CD4-positive, alpha-beta T cell (primary cell): ENCODE data around the gene BRINP2. TPM values are rescaled to one million over a fixed set of nuclear protein-coding genes. Genes with fewer than 3 reads are reported as not detected.

Experiments used
- ATAC-seq: fragments of 200-7000 bp; cut with Tn5 transposase; one replicate; pipeline ENCODE4 v1.10.0; 2022; ENCODE audit warnings: mild to moderate bottlenecking; ENCODE audit not compliant: poor library complexity
- CTCF ChIA-PET: fragments of 350-600 bp; sonication (Branson Sonifier 250); formaldehyde crosslinking; loops from one replicate; lab custom pipeline; 2021; ENCODE audit warnings: antibody characterized with exemption, inconsistent platforms; lab: Charles Lee
- POLR2A ChIA-PET: fragments of 350-600 bp; sonication (Branson Sonifier 250); formaldehyde crosslinking; loops from one replicate; lab custom pipeline; 2021; ENCODE audit warnings: antibody characterized with exemption, inconsistent platforms; lab: Charles Lee
- DNase-seq, 14 experiments: peaks; one replicate each; pipeline ENCODE4 v3.0.0-alpha.2; 2013 to 2020; ENCODE audit warnings: mixed read lengths in 2 of 14
- H3K27ac ChIP-seq, 2 donors: one replicate each; pipeline versions ENCODE4 v1.5.1 to v1.7.0; 2013; ENCODE audit warnings: low read length in 2 of 2, low read depth in 1 of 2, mild to moderate bottlenecking in 1 of 2
- H3K27me3 ChIP-seq, 2 experiments: 1 replicate in 1 of 2; 2 replicates in 1 of 2; pipeline versions ENCODE4 v1.6.1 to v1.7.0; 2013; ENCODE audit warnings: low read length in 2 of 2, control low read depth in 1 of 2, mild to moderate bottlenecking in 1 of 2, moderate library complexity in 1 of 2; ENCODE audit not compliant: insufficient read depth in 2 of 2, control insufficient read depth in 1 of 2
- H3K36me3 ChIP-seq: one replicate; pipeline ENCODE4 v1.6.1; 2013; ENCODE audit warnings: low read length, control low read depth; ENCODE audit not compliant: insufficient read depth
- H3K4me1 ChIP-seq: one replicate; pipeline ENCODE4 v1.6.1; 2013; ENCODE audit warnings: low read length, control low read depth; ENCODE audit not compliant: insufficient read depth
- H3K4me3 ChIP-seq: one replicate; pipeline ENCODE4 v1.5.1; 2013; ENCODE audit warnings: mild to moderate bottlenecking, low read length, moderate library complexity
- H3K9me3 ChIP-seq, 2 experiments: 1 replicate in 1 of 2; 2 replicates in 1 of 2; pipeline versions ENCODE4 v1.6.1 to v1.7.0; 2013; ENCODE audit warnings: low read length in 2 of 2, mild to moderate bottlenecking in 2 of 2, control low read depth in 1 of 2, moderate library complexity in 1 of 2; ENCODE audit not compliant: control insufficient read depth in 1 of 2, insufficient read depth in 1 of 2
- H3K27ac Mint-ChIP-seq: one replicate; pipeline ENCODE4 v1.8.0; 2020; ENCODE audit warnings: mixed read lengths
- H3K27me3 Mint-ChIP-seq: one replicate; pipeline ENCODE4 v1.8.0; 2021; ENCODE audit warnings: mixed read lengths
- H3K36me3 Mint-ChIP-seq: one replicate; pipeline ENCODE4 v1.8.0; 2021; ENCODE audit warnings: low read depth, mixed read lengths
- H3K4me1 Mint-ChIP-seq: one replicate; pipeline ENCODE4 v1.8.0; 2021; ENCODE audit warnings: low read depth, mixed read lengths
- H3K4me3 Mint-ChIP-seq: one replicate; pipeline ENCODE4 v1.8.0; 2020; ENCODE audit warnings: mild to moderate bottlenecking, mixed read lengths
- H3K9me3 Mint-ChIP-seq: one replicate; pipeline ENCODE4 v1.8.0; 2020; ENCODE audit warnings: mixed read lengths
- CTCF ChIP-seq: fragments of 200-600 bp; IDR thresholded peaks from one replicate; pipeline ENCODE4 v1.8.0; 2022; ENCODE audit warnings: antibody characterized with exemption, mild to moderate bottlenecking
- intact Hi-C, 2 experiments: fragments of 100-400 bp; cut with DNase I in 1 of 2; cut with micrococcal nuclease in 1 of 2; formaldehyde crosslinking; loops; one replicate each; pipeline versions ENCODE4 v1.15.1 to v1.9.0; 2023 to 2025; cut with DNase I, micrococcal nuclease
- total RNA-seq, 174 experiments: library from RNA in 2 of 174; stranded (reverse) in 2 of 174; gene quantifications; one replicate each; pipeline ENCODE4 v1.2.3 and lab custom pipeline; 2021 to 2026

Gene BRINP2
- total RNA-seq, 2 experiments from 2014 or later, result not detected

GRCh38 chr1:177126267-177126666, 44.5 kb upstream of the BRINP2 start:
- Mint-ChIP-seq H3K9me3 (peaks cover 2% of the 10 kb centered on the region), H3K27me3 (no peaks in the 10 kb centered on the region), H3K27ac (no peak overlapping the region), H3K4me1 (no peaks in the 10 kb centered on the region), H3K36me3 (no peaks in the 10 kb centered on the region), H3K4me3 (no peak overlapping the region)
- no peak for DNase-seq
- no peak overlapping the region for H3K4me3 ChIP-seq
- H3K9me3 ChIP-seq, result peaks cover 0 to 7% of the 10 kb centered on the region in 2 experiments
- H3K27ac ChIP-seq, result no peak overlapping the region
- H3K27me3 ChIP-seq, result no peaks in the 10 kb centered on the region
- H3K36me3 ChIP-seq, result no peaks in the 10 kb centered on the region
- CTCF ChIA-PET, result no interaction called here
- H3K4me1 ChIP-seq, result no peaks in the 10 kb centered on the region
- TF ChIP-seq CTCF, result no peak
- ATAC-seq, result no peak
- intact Hi-C loops, result no loop called here
- POLR2A ChIA-PET, result no interaction called here

- H3K27me3 Mint-ChIP-seq, result no peaks in the 10 kb centered on the region
- H3K36me3 Mint-ChIP-seq, result no peaks in the 10 kb centered on the region
- DNase-seq (no peak), ATAC-seq (no peak)
- POLR2A ChIA-PET, result no interaction called here
- TF ChIP-seq CTCF, result no peak
- Histone ChIP-seq H3K4me3 (no peak overlapping the region), H3K36me3 (no peaks in the 10 kb centered on the region), H3K4me1 (no peaks in the 10 kb centered on the region), H3K9me3 (no peaks in the 10 kb centered on the region), H3K27ac (no peak overlapping the region), H3K27me3 (no peaks in the 10 kb centered on the region)
- intact Hi-C loops, result no loop called here
- no peaks in the 10 kb centered on the region for H3K9me3 Mint-ChIP-seq
- no peak overlapping the region for H3K27ac Mint-ChIP-seq
- CTCF ChIA-PET, result no interaction called here
- no peaks in the 10 kb centered on the region for H3K4me1 Mint-ChIP-seq
- no peak overlapping the region for H3K4me3 Mint-ChIP-seq
These were observed 42.0 kb upstream of the BRINP2 start for GRCh38 chr1:177128665-177129281.

GRCh38 chr1:177130451-177130945, 40.3 kb upstream of the BRINP2 start:
- H3K27me3 Mint-ChIP-seq, result no peaks in the 10 kb centered on the region
- Histone ChIP-seq H3K4me3 (no peak overlapping the region), H3K36me3 (no peaks in the 10 kb centered on the region), H3K27me3 (no peaks in the 10 kb centered on the region), H3K27ac (no peak overlapping the region), H3K4me1 (no peaks in the 10 kb centered on the region), H3K9me3 (no peaks in the 10 kb centered on the region)
- intact Hi-C loops, result no loop called here
- no peak for DNase-seq
- H3K27ac Mint-ChIP-seq, result no peak overlapping the region
- H3K36me3 Mint-ChIP-seq, result no peaks in the 10 kb centered on the region
- POLR2A ChIA-PET, result no interaction called here
- ATAC-seq, result no peak
- TF ChIP-seq CTCF, result no peak
- no peak overlapping the region for H3K4me3 Mint-ChIP-seq
- H3K9me3 Mint-ChIP-seq, result no peaks in the 10 kb centered on the region
- H3K4me1 Mint-ChIP-seq, result no peaks in the 10 kb centered on the region
- CTCF ChIA-PET, result no interaction called here
